Mononuclear cell (primary cell): ENCODE results near the gene MEMO1. TPM values are rescaled to one million over a fixed set of nuclear protein-coding genes. Genes with fewer than 3 reads are reported as not detected.
"Not testable (repeated sequence)": the region's sequence is repeated elsewhere in the genome, so short reads cannot be mapped to it uniquely, and the experiment has no call there.

Experiments
- H3K27me3 ChIP-seq: 2 replicates; pipeline ENCODE4 v1.6.0; 2011; ENCODE audit warnings: low read length, control low read depth; ENCODE audit not compliant: insufficient read depth
- H3K4me1 ChIP-seq: 2 replicates; pipeline ENCODE4 v1.5.1; 2011; ENCODE audit warnings: mild to moderate bottlenecking, low read length, control low read depth; ENCODE audit not compliant: insufficient read depth
- H3K4me3 ChIP-seq: 2 replicates; pipeline ENCODE4 v1.5.1; 2011; ENCODE audit warnings: mild to moderate bottlenecking, low read length, moderate library complexity
- H3K9me3 ChIP-seq: 2 replicates; pipeline ENCODE4 v1.5.1; 2011; ENCODE audit warnings: low read depth, mild to moderate bottlenecking, control low read depth, low read length
- total RNA-seq: library from RNA; depleted of rRNA; stranded (reverse); fragments of >200 nt; gene quantifications from one replicate; pipeline ENCODE4 v1.2.3, GENCODE V29; 2012

MEMO1 gene
- total RNA-seq, 1 donor: 41.7 TPM

DNA sequence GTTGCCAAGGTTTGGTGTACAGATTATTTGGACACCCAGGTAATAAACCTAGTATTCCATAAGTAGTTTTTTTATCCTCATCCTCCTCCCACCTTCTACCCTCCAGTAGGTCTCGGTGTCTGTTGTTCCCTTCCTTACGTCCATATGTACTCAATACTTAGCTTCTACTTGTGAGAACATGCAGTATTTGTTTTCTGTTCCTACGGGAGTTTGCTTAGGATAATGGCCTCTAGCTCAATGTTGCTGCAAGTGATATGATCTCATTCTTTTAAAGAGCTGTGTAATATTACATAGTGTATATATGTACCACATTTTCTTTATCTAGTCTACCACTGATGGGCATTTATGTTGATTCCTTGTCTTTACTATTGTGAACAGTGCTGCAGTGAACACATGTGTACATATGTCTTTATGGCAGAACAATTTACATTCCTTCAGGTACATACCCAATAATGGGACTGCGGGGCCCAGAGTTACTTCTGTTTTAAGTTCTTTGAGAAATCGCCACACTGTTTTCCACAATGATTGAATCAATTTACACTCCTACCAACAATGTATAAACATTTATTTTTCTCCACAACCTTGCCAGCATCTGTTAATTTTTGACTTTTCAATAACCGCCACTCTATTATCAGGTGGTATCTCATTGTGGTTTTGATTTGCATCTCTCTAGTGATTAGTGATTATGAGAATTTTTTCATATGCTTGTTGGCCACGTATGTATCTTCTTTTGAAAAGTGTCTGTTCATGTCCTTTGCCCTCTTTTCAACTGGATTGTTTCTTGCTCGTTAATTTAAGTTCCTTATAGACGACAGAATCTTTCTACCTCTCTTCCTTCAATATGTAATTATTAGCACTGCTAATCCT, 88.0 kb downstream of the MEMO1 start:
- H3K9me3 ChIP-seq: no peaks in the 10 kb centered on the region
- no peaks in the 10 kb centered on the region for H3K4me1 ChIP-seq
- H3K4me3 ChIP-seq: no peak overlapping the region
- no peaks in the 10 kb centered on the region for H3K27me3 ChIP-seq

DNA sequence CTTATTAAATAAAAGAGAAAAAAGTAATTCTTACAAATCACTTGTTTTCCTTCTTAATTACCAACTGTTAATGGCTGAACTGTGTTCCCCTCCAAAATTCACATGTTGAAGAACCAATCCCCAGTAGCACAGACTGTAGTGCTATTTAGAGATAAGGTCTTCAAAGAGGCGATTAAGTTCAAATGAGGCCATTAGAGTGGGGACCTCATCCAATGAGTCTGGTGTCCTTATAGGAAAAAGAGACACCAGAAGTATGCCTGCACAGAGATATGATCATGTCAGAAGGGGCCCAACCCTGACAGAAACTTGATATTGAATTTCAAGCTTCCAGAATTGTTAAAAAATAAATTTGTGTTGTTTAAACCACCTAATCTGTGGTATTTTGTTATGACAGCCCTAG, 89.8 kb downstream of the MEMO1 start:
- Histone ChIP-seq H3K4me1 (no peaks in the 10 kb centered on the region), H3K4me3 (no peak overlapping the region), H3K27me3 (no peaks in the 10 kb centered on the region), H3K9me3 (no peaks in the 10 kb centered on the region)

DNA sequence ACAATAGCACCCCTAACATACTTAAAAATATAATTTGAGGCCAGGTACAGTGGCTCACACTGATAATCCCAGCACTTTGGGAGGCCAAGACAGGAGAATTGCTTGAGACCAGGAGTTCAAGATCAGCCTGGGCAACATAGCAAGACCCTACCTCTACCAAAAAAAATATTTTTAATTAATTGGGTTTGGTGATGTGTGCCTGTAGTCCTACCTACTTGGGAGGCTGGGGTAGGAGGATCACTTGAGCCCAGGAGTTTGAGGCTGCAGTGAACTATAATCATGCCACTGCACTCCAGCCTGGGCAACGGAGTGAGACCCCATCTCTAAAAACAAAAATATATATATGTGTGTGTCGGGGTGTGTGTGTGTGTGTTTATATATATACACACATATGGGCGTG, 91.3 kb downstream of the MEMO1 start:
- Histone ChIP-seq H3K27me3 (no peaks in the 10 kb centered on the region), H3K4me3 (no peak overlapping the region), H3K4me1 (no peaks in the 10 kb centered on the region), H3K9me3 (no peaks in the 10 kb centered on the region)

DNA sequence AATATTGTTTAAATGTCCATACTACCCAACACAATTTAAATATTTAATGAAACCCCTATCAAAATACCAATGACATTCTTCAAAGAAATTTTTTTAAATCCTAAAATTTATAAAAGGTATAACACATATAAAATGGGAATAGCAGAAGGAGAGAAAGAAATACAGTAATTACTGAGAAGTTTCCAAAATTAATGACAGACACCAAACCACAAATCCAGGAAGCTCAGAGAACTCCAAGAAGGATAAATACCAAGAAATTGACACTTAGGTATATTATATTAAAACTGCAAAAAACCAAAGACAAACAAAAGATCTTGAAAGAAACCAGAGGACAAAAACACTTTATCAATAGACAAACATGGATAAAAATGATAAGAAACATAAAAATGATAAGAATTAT, 101.1 kb downstream of the MEMO1 start:
- Histone ChIP-seq H3K9me3 (no peaks in the 10 kb centered on the region), H3K4me1 (no peaks in the 10 kb centered on the region), H3K27me3 (no peaks in the 10 kb centered on the region), H3K4me3 (no peak overlapping the region)

DNA sequence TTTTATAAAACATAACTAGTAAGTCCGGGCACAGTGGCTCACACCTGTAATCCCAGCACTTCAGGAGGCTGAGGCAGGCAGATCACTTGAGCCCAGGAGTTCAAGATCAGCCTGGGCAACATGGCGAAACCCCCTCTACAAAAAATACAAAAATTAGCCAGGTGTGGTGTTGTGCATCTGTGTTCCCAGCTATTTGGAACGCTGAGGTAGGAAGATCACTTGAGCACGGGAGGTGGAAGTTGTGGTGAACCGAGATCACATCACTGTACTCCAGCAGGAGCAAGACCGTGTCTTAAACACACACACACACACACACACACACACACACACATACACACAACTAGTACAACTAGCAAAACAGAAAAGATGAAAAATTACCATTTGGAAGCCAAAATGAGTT, 103.3 kb downstream of the MEMO1 start:
- not testable (repeated sequence) for H3K27me3 ChIP-seq, H3K4me1 ChIP-seq, H3K9me3 ChIP-seq, H3K4me3 ChIP-seq

DNA sequence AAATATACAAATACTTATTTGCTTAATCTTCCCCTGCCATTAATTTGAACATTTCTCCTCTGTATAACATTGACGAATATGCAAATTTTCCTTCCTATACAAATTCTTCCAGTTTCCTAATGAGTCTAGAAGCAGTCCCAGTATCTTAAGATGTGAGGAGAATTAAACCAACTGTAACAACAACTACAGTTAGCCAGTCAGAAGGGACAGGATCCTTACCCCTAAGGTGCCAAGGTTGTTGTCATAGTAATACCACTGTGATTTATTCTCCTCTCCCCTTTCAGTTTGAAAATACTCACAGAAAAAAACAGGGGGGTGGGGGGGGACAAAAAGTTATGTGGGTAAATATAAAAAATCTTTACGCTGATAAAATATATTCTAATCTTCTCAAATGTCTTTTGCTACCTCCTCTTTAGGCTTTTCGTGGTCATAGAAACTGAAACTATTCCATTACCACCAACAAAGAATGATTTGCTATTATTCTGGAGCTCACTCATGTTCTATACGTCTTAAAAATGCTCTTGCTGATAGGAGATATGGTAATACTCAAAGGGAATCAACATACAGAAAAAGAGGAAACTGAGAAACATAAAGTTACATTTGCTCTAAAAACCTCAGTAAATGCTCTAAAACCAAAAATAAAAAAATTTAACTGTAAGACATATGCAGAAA, 107.6 kb downstream of the MEMO1 start:
- H3K27me3 ChIP-seq: no peaks in the 10 kb centered on the region
- no peaks in the 10 kb centered on the region for H3K4me1 ChIP-seq
- H3K9me3 ChIP-seq: no peaks in the 10 kb centered on the region
- no peak overlapping the region for H3K4me3 ChIP-seq

DNA sequence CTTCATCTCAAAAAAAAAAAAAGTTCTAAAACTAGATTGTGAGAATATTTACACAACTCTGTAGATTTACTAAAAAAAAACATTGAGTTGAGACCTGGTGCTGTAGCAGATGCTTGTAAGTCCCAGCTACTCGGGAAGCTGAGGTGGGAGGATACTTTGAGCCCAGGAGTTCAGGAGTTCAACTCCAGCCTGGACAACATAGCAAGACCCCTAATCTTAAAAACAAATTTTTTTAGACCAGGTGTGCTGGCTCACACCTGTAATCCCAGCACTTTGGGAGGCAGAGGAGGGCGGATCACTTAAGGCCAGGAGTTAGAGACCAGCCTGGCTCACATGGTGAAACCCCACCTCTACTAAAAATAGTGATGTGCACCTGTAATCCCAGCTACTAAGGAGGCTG, 108.9 kb downstream of the MEMO1 start:
- Histone ChIP-seq H3K27me3 (no peaks in the 10 kb centered on the region), H3K4me3 (no peak overlapping the region), H3K9me3 (peaks cover 8% of the 10 kb centered on the region), H3K4me1 (no peaks in the 10 kb centered on the region)

DNA sequence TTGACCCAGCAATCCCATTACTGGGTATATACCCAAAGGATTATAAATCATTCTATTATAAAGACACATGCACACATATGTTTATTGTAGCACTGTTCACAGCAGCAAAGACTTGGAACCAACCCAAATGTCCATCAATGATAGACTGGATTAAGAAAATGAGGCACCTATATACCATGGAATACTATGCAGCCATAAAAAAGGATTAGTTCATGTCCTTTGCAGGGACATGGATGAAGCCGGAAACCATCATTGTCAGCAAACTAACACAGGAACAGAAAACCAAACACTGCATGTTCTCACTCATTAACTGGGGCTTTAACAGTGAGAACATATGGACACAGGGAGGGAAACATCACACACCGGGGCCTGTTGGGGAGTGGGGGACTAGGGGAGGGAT, 110.7 kb downstream of the MEMO1 start:
- not testable (repeated sequence) for H3K4me3 ChIP-seq, H3K27me3 ChIP-seq, H3K9me3 ChIP-seq, H3K4me1 ChIP-seq

DNA sequence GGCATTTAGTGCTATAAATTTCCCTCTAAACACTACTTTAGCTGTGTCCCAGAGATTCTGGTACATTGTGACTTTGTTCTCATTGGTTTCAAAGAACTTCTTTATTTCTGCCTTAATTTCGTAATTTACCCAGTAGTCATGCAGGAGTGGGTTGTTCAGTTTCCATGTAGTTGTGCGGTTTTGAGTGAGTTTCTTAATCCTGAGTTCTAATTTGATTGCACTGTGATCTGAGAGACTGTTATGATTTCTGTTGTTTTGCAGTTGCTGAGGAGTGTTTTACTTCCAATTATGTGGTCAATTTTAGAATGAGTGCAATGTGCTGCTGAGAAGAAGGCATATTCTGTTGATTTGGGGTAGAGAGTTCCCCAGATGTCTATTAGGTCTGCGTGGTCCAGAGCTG, 112.5 kb downstream of the MEMO1 start:
- H3K9me3 ChIP-seq, H3K4me3 ChIP-seq, H3K27me3 ChIP-seq: not testable (repeated sequence)
- H3K4me1 ChIP-seq: peaks cover 14% of the 10 kb centered on the region

DNA sequence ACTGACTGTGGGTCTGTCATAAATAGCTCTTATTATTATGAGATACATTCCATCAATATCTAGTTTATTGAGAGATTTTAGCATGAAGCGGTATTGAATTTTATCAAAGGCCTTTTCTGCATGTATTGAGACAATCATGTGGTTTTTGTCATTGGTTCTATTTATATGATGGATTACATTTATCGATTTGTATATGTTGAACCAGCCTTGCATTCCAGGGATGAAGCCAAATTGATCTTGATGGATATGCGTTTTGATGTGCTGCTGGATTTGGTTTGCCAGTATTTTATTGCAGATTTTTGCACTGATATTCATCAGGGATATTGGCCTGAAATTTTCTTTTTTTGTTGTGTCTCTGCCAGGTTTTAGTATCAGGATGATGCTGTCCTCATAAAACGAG, 113.5 kb downstream of the MEMO1 start:
- not testable (repeated sequence) for H3K9me3 ChIP-seq, H3K4me3 ChIP-seq

DNA sequence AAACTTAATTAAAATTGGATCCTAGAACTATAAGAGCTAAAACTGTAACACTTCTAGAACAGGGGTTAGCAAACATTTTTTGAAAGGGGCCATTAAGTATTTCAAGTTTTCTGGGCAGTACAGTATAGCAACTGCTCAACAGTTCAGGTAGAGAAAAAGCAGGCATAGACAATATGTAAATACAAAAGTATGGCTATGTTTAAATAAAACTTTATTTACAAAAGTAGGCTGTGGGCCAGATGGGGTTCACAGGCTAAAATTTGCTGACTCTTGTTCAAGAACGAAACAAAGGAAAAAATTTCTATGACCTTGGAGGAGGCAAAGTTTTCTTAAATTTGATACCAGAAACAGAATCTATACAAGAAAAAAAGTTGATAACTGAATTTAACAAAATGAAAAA, 114.5 kb downstream of the MEMO1 start:
- Histone ChIP-seq H3K4me3 (no peak overlapping the region), H3K27me3 (no peaks in the 10 kb centered on the region), H3K4me1 (peaks cover 18% of the 10 kb centered on the region), H3K9me3 (peaks cover 8% of the 10 kb centered on the region)

More for the DNA sequence above, 113.5 kb downstream of the MEMO1 start:
- peaks cover 18% of the 10 kb centered on the region for H3K4me1 ChIP-seq
- H3K27me3 ChIP-seq: not testable (repeated sequence)

DNA sequence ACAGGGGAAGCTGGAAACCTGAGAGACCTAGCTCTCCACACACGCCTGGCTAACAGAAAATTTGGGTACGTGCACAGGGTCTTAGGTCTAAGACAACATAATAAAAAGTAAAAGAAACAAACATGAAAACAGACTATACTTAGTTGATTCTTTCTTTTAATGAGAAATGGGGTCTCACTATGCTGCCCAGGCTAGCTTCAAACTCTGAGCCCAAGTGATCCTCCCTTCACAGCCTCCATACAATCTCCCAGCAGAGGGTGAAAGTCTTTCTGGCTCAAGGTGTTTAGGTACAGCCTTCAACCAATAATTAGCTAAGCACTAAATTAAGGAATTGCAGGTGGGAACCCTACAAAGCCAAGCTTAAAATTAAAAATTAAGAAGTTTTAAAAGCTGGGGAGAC, 116.2 kb downstream of the MEMO1 start:
- Histone ChIP-seq H3K9me3 (peaks cover 8% of the 10 kb centered on the region), H3K4me1 (peaks cover 22% of the 10 kb centered on the region), H3K4me3 (no peak overlapping the region), H3K27me3 (no peaks in the 10 kb centered on the region)

DNA sequence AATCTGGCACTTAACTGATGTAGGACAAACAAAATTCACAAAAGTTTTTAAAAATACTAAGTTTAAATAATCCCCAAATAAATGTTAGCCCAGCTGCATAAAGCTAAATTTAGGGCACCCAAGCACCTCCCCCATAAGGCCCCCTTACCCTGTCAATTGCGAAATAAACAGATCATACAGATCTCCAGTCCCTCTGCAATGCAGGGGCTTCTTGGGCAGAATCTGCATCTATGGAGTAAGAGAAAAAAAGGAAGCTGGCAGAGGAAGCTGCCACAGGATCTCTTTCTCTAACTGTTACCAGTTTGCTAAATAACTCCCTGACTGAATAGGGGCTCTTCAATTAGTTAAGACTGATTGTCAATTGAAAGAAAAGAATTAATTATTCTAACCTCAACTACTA, 117.7 kb downstream of the MEMO1 start:
- H3K4me1 ChIP-seq: peaks cover 23% of the 10 kb centered on the region
- H3K9me3 ChIP-seq: peaks cover 8% of the 10 kb centered on the region
- H3K27me3 ChIP-seq: no peaks in the 10 kb centered on the region
- no peak overlapping the region for H3K4me3 ChIP-seq

DNA sequence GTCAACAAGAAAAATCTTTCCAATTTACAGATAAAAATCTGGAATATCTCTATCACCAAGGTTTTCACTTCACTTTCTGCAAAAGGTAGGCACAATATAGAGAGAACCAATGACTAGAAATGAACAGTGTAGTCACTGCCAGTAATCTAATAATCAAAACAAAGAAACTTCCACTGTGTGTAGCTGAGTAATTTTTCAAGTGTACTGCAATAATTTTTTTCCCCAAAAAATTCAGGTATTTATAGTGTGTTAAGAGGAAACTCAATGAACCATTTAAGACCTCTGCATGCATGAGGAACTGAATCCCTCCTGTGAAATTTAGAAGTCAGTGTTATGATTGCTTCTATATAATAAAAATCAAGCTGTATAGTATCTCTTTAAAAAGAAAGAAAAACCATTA, 121.8 kb downstream of the MEMO1 start:
- Histone ChIP-seq H3K27me3 (no peaks in the 10 kb centered on the region), H3K9me3 (no peaks in the 10 kb centered on the region), H3K4me1 (peaks cover 17% of the 10 kb centered on the region), H3K4me3 (no peak overlapping the region)

DNA sequence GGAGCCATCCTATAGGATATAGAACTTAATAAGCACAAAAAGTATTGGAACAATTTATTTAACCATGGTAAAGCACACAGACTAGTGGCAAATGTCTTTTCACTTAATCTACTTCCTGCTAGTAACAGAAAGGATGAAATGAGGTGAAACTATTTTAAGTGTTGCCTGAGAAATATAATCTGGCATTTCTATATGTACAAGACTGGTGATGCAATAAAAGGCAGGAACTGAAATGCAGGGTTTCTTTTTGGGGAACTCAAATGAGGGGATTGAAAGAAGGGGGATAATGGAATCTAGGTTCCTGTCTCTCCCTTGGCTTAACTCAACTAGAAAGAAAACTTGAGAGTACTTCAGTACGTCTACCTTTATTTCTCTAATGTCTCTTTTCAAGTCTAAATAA, 122.3 kb downstream of the MEMO1 start:
- H3K27me3 ChIP-seq: no peaks in the 10 kb centered on the region
- no peaks in the 10 kb centered on the region for H3K9me3 ChIP-seq
- no peak overlapping the region for H3K4me3 ChIP-seq
- peaks cover 12% of the 10 kb centered on the region for H3K4me1 ChIP-seq

DNA sequence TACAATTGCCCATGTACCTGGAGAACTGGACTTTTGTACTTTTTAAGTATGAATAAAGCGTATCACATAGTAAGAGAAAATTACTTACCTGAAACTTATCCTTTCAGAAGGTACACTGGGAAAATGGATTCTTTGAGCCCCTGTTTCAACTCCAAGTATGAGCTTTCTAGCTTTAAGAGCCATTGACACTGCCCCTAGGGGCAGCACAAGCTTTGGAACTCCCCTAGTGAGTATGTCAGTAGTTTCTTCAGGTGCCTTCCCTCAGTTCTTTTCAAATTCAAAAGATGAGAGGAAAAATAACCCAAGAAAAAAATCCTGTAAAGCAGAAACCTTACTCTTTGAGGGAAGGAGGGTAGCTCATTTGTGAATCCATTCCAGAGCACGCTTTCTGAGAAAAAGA, 124.1 kb downstream of the MEMO1 start:
- H3K4me3 ChIP-seq: no peak overlapping the region
- peaks cover 8% of the 10 kb centered on the region for H3K4me1 ChIP-seq
- no peaks in the 10 kb centered on the region for H3K27me3 ChIP-seq
- no peaks in the 10 kb centered on the region for H3K9me3 ChIP-seq
